Measurements from ENCODE around the gene KCNK16. TPM values are rescaled to one million over a fixed set of nuclear protein-coding genes. Genes with fewer than 3 reads are reported as not detected.

Gene KCNK16
- total RNA-seq, 1 donor from 2014 or later, result not detected

GRCh38 chr6:39296745-39297640 is 25.5 kb downstream of the KCNK16 start:
- Histone ChIP-seq H3K27me3 (ENCODE audit: control insufficient read depth, insufficient read depth, low read length) (peaks cover 4% of the 10 kb centered on the region), H3K4me3 (ENCODE audit: low read depth, low read length) (no peak overlapping the region), H3K36me3 (ENCODE audit: control insufficient read depth, insufficient read depth, low read length) (no peaks in the 10 kb centered on the region)
- DNase-seq (ENCODE audit: low read depth), result no peak
- TF ChIP-seq CTCF (IDR thresholded peaks at IDR 0.05; ENCODE audit: insufficient read depth, low read length, poor library complexity, severe bottlenecking), result no peak

- no peaks in the 10 kb centered on the region for H3K36me3 ChIP-seq (ENCODE audit: control insufficient read depth, insufficient read depth, low read length)
- TF ChIP-seq CTCF (IDR thresholded peaks at IDR 0.05; ENCODE audit: insufficient read depth, low read length, poor library complexity, severe bottlenecking), result no peak
- DNase-seq (ENCODE audit: low read depth), result no peak
- peaks cover 4% of the 10 kb centered on the region for H3K27me3 ChIP-seq (ENCODE audit: control insufficient read depth, insufficient read depth, low read length)
- no peak overlapping the region for H3K4me3 ChIP-seq (ENCODE audit: low read depth, low read length)
These were observed 26.9 kb downstream of the KCNK16 start for GRCh38 chr6:39295611-39296011.

GRCh38 chr6:39294899-39295298 is 27.6 kb downstream of the KCNK16 start:
- no peak for DNase-seq (ENCODE audit: low read depth)
- Histone ChIP-seq H3K27me3 (ENCODE audit: control insufficient read depth, insufficient read depth, low read length) (peaks cover 4% of the 10 kb centered on the region), H3K36me3 (ENCODE audit: control insufficient read depth, insufficient read depth, low read length) (no peaks in the 10 kb centered on the region), H3K4me3 (ENCODE audit: low read depth, low read length) (no peak overlapping the region)
- no peak for TF ChIP-seq CTCF (IDR thresholded peaks at IDR 0.05; ENCODE audit: insufficient read depth, low read length, poor library complexity, severe bottlenecking)

GRCh38 chr6:39294133-39294532 is 28.4 kb downstream of the KCNK16 start:
- DNase-seq (ENCODE audit: low read depth), result no peak
- Histone ChIP-seq H3K27me3 (ENCODE audit: control insufficient read depth, insufficient read depth, low read length) (peaks cover 2% of the 10 kb centered on the region), H3K36me3 (ENCODE audit: control insufficient read depth, insufficient read depth, low read length) (no peaks in the 10 kb centered on the region), H3K4me3 (ENCODE audit: low read depth, low read length) (no peak overlapping the region)
- TF ChIP-seq CTCF (IDR thresholded peaks at IDR 0.05; ENCODE audit: insufficient read depth, low read length, poor library complexity, severe bottlenecking), result no peak

- no peak for DNase-seq (ENCODE audit: low read depth)
- no peaks in the 10 kb centered on the region for H3K27me3 ChIP-seq (ENCODE audit: control insufficient read depth, insufficient read depth, low read length)
- no peak for TF ChIP-seq CTCF (IDR thresholded peaks at IDR 0.05; ENCODE audit: insufficient read depth, low read length, poor library complexity, severe bottlenecking)
- no peaks in the 10 kb centered on the region for H3K36me3 ChIP-seq (ENCODE audit: control insufficient read depth, insufficient read depth, low read length)
- no peak overlapping the region for H3K4me3 ChIP-seq (ENCODE audit: low read depth, low read length)
These were observed 29.9 kb downstream of the KCNK16 start for GRCh38 chr6:39292637-39293036.

GRCh38 chr6:39289490-39289889 is 33.0 kb downstream of the KCNK16 start:
- no peaks in the 10 kb centered on the region for H3K36me3 ChIP-seq (ENCODE audit: control insufficient read depth, insufficient read depth, low read length)
- no peak for TF ChIP-seq CTCF (IDR thresholded peaks at IDR 0.05; ENCODE audit: insufficient read depth, low read length, poor library complexity, severe bottlenecking)
- H3K27me3 ChIP-seq (ENCODE audit: control insufficient read depth, insufficient read depth, low read length), result no peaks in the 10 kb centered on the region
- no peak for DNase-seq (ENCODE audit: low read depth)
- no peak overlapping the region for H3K4me3 ChIP-seq (ENCODE audit: low read depth, low read length)
